Central memory CD4-positive, alpha-beta T cell (primary cell): ENCODE data around the gene GH2.
"Not testable (repeated sequence)": the region's sequence is repeated elsewhere in the genome, so short reads cannot be mapped to it uniquely, and the experiment has no call there.

Experiments used
- DNase-seq: peaks from one replicate; pipeline ENCODE4 v3.0.0; 2022
- total RNA-seq, 3 experiments: gene quantifications; one replicate each; lab custom pipeline; 2026; lab: John Stamatoyannopoulos, UW

Gene GH2
- total RNA-seq, result 0 reads per million in 3 experiments

DNA sequence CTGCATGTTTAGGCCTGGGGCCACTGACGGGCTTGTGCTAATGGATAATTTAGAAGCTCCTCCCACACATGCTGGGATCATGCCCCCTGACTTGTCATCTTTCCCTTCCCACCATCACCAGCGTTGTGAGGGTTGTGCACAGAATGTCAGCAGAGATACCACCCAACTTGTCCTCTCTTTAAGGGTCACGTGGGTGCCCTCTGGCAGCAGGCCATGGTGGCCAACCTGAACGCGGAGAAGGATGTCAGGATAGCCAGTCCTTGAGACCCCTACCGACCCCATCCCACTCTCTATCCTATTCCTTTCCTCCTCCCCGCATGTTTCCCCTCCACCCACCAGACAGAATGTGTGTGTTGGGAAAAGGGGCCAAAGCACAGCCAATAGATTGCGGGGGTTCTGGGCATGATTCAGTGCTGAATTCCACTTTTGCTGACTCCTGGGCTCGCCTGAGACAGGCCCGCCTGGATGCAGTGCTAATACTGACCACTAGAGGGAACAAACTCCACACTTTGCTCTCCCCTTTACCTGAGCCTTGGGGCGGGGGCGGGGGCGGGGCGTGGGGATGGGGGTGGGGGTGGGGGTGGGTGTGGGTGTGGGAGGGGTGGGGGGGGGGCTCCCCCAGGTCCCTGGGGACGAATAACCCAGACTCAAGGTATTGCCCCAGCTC, at the start of gene GH2:
GH2 (minus strand) TSS at position 10 of the 667 bp plus-strand sequence. CDS start 143 bp downstream, outside the sequence.
- DNase-seq, result peak; percentile 30

DNA sequence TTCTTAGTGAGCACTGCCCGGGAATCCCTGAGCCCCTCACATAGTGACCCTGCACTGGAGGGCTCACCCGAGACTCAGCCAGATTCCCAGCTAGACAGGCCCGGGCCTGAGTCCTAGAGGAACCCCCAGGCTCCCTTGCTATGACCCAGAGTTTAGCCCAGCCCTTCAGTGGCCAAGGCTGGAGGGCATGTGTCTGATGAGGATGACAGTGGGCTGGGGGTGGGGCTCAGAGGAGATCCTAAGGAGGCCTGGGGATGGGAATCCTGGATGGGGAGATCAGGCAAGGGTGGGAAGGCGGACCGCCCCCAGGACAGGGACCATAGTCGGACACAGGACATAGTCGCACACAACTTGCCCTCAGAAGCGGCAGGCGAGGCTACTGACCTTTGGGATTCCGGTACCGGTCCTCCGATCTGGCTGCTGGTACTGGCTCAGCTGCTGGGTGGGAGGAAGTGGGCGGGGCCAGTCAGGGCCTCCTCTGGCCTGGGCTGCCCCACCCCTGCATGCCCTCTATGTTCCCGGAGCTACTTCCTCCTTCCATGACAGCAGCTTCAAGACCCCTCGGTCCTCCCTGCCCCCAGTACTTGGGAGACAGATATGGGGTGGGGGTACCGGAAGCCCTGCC, 49.3 kb upstream of the GH2 start:
- peak; percentile 48 for DNase-seq

DNA sequence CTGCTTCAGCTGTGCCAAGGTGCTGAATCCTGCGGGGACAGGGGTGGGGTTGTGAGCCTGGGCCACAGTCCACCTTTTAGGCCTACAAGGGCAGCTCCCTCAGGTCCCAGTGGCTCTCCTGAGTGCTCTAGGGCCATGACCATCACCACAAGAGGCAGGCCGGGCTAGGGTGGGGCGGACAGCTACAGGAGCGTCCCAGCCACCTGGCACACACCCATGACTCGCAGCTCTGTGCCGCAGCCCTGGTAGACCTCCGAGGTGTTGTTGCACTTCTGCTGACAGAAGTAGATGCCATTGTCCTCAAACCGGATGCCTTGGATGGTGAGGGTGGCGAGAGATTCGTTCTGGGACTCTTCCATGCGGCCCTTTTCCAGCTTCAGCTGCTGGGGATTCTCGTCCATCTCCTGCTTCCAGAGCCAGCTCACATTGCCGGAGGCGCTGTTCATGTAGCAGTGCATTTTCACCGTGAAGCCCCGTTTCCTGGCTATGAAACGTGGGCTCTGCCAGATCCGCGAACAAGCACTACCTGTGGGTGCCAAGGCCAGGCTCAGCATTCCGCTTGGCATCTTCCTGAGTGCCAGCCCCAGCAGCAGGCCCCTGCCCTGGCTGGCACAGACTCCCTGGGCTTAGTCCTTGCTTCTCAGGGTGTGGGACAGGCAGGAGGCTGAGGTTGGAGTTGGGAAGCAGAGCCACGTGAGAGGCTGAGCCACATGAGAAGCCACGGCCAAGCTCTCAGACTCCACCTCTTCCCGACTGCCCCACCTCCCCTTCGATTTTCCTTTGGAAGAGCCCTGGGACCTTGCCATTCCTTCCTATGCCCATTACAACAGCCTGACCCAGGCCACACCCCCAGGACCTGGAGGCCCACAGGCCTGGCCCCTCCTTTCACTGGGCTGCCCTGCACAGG, 48.4 kb upstream of the GH2 start:
- DNase-seq, result no peak

DNA sequence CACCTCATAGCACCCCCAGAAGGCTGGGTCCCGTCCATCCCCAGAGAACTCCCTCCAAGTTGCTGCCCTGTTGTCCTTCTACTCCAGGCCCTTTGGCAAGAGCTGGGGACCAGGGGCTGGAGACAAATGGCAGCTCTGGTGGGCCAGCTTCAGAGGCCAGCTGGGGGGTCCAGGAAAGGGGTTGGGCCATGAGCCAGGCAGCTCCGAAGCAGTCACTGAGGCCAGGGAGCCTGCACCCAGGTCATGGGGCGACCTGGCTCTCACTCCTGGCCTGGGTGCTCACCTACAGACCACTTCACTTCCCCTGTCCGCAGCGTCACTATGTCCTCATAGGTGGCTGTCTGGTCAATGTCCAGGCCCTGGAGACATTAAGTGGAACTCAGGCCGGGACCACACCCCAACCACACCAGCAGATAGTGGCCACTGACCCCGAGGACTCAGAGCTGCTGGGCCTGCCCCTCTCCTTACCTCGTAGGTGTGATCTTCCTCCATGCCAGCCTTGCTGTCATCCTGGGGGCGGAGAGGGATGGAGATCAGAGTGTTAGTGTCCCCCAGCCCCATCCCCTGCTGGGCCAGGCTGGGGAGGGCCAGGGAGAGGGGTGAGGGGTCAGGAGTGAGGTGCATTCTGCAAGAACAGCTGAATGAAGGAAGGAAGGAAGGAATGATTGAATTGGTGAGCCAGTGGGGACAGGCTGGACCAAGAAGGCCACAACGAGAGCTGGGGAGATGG, 47.4 kb upstream of the GH2 start:
- no peak for DNase-seq

DNA sequence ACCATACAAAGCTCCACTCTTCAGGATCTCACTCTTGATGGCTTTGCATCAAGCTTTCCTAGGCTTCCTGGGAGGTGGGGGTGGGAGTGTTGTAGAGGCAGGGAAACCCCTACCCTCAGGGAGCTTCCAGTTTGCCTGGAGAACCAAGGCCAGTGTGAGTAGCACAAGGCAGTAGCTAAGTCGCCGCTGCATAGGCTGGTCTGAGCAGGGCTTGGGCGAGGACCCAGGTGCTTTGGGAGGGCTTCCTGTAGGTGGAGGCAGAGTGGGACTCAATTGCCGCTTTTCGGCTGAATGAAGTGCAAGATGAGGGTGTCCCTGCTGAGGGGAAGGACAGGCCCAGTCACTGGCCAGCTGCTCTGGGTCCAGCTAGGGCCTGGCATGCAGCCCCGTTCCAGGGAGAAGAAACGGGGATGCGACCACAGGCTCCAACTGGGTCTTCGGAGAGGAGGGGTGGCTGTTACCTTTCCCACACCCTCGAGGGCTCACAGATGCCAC, 46.5 kb upstream of the GH2 start:
- DNase-seq, result no peak

DNA sequence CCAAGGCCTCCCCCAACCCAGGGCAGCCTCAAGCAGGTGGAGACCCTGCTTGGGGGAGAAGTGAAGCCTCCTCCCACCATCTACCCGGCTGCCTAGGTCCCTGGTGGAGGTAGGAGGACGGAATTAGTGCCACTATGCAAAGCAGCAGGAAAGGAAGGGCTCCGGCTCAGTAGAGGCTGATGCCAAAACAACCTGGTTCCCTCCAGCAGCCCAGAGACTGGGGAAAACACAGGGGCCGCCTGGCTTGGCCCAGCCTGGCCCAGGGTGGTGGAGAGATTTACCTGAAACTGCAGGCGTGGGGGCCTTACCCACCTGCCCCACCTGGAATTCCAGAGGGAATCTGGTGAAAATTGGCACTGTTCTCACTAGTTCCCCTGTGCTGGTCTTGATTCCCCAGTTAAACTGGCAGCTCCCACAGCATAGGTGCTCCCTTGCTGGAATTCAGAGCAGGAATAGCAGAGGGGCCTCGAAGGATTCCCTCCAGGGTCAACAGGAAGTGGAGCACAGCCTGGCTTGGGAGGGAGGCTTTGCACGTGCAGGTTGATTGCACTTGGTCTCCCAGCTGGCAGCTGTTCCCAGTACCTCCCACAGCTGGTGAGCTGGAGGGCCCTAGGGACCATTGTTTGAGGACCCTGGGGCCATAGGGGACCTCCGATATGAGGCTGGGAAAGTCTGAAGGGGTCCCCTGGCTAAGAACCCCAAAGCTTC, 45.9 kb upstream of the GH2 start:
- DNase-seq, result no peak

DNA sequence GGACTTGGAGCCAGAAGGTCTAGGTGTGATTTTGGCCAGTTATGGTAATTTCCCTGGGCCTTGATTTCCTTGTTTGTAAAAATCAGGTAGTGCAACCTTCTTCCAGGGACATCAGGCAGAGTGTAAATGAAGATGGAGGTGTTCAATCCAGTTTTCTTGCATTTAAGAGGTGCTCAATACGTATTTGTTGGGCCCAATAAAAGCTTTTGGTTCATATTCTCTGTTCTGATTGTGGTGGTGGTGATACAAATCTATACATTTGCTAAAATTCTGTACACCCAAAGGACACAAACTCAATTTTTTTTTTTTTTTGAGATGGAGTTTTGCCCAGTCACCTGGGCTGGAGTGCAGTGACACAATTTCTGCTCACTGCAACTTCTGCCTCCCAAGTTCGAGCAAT, 44.4 kb upstream of the GH2 start:
- DNase-seq, result no peak

DNA sequence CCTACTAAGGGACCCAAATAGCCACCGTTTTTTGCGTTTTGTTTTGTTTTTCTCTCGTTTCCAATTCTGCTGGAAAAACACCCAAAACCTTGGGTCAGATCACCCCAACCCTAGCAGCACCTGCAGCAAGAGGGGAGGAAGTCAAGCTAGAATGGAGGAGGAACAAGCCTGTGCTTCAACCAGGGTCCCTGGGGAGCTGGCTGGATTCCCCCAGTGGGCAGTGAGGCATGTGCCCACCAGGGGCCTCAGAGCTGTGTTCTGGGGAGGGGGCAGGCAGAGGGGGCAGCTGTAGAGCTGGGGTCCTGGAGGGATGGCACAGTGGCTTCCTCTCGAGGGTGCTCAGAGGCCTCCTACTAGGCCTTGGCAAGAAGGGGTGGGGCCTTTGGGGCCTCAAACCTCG, 43.9 kb upstream of the GH2 start:
- no peak for DNase-seq

DNA sequence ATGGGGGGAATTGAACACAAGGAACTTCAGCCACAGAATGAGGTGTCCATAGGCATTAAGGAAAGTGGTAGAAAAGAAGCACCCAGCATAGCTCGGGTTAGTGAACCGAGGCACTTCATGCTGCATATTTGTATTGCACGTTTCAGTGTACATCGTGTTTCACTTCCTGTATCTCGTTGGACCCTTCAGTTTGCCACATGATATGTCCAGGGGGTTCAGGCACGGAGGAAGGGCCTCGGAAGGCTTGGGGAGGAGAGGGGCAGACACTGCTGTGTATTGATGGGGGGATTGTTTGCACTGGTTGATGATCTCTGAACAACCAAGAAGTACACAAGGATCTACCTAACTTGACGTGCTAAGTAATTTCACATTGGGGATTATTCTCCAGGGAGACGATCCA, 40.7 kb upstream of the GH2 start:
- DNase-seq, result not testable (repeated sequence)

DNA sequence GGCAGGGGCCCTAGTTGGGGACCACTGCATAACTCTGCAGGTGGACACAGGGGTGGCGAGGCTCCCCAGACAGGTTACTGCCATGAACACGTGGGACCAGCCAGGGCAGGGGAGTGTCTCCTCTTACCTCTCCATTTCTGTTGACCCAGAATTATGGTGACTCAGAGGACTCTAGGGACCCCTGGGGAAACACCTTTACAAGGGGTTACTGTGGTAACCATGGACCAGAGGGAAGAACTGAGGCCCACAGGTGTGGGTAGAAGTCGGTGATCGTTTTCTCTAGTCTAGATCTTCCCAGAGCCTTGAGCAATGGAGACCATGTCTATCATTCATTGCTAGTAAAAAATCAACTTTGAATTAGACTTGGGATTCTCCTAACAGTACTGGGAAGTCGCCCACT, 39.0 kb upstream of the GH2 start:
- DNase-seq, result not testable (repeated sequence)

DNA sequence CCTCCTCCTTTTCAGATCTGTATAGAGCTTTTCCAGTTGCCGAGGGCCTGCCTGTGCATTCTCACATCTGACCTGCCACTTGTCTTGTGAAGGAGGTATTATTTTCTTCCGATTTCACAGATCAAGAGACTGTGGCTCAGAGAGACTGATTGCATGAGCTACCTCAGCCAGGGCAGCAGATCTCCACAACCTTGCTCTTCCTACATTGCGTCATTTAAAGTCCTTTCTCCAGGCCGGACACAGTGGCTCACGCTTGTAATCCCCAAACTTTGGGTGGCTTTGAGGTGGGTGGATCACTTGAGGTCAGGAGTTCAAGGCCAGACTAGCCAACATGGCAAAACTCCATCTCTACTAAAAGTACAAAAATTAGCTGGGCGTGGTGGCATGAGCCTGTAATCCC, 38.3 kb upstream of the GH2 start:
- not testable (repeated sequence) for DNase-seq

DNA sequence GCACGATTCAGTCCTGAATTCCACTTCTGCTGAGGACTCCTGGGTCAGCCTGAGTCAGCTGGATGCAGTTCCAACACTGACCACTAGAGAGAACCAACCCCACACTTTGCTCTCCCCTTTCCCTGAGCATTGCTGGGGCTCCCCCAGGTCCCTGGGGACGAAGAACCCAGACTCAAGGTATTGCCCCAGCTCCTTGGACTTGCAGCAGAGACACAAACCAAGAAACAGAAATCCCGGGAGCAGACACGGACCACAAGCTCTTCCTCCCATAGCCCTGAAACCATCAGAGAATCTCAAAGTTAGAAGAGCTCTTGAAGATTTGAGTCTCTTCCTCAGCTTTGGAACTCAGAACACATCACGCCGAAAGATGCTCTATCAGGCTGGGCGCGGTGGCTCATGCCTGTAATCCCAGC, 37.6 kb upstream of the GH2 start:
- peak; percentile 71 for DNase-seq

DNA sequence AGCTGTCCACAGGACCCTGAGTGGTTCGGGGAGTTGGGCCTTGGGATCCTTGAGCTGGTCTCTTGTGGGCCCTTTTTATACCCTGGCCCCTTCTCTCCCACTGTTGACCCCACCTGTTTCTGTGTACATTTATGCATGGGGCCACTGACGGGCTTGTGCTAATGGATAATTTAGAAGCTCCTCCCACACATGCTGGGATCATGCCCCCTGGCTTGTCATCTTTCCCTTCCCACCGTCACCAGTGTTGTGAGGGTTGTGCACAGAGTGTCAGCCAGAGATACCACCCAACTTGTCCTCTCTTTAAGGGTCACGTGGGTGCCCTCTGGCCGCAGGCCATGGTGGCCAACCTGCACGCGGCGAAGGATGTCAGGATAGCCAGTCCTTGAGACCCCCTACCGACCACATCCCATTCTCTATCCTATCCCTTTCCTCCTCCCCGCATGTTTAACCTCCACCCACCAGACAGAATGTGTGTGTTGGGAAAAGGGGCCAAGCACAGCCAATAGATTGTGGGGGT, 37.1 kb upstream of the GH2 start, which contains the start of gene GH1:
GH1 (minus strand) TSS at position 51 of the 517 bp plus-strand sequence. CDS start 63 bp downstream, outside the sequence.
- not testable (repeated sequence) for DNase-seq

DNA sequence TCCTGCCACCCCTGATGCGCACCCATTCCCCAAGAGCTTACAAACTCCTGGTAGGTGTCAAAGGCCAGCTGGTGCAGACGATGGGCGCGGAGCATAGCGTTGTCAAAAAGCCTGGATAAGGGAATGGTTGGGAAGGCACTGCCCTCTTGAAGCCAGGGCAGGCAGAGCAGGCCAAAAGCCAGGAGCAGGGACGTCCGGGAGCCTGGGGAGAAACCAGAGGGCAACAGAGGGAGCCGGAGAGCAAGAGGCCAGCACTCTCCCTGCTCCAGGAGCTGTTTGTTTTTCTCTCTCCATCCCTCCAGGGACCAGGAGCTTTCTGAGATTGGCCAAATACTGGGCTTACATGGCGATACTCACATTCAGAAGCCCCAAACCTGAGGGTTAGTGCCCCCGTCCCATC, 36.6 kb upstream of the GH2 start:
- DNase-seq, result no peak

DNA sequence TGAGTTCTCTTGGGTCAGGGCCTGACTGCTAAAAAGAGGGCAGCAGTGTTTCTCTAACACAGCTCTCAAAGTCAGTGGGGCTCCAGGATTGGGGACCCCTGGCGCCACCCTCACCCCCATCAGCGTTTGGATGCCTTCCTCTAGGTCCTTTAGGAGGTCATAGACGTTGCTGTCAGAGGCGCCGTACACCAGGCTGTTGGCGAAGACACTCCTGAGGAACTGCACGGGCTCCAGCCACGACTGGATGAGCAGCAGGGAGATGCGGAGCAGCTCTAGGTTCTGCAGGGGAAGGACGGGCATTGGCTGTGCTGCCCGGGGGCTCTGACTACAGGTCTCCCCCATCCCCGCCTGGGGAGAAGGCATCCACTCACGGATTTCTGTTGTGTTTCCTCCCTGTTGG, 35.9 kb upstream of the GH2 start:
- DNase-seq, result no peak

DNA sequence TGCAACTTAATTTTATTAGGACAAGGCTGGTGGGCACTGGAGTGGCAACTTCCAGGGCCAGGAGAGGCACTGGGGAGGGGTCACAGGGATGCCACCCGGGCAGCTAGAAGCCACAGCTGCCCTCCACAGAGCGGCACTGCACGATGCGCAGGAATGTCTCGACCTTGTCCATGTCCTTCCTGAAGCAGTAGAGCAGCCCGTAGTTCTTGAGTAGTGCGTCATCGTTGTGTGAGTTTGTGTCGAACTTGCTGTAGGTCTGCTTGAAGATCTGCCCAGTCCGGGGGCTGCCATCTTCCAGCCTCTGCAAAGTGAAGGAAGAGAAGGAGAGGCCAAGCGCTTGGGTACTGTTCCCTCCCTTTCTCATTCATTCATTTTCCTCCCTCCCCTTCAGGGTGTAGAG, 35.5 kb upstream of the GH2 start:
- DNase-seq, result not testable (repeated sequence)

DNA sequence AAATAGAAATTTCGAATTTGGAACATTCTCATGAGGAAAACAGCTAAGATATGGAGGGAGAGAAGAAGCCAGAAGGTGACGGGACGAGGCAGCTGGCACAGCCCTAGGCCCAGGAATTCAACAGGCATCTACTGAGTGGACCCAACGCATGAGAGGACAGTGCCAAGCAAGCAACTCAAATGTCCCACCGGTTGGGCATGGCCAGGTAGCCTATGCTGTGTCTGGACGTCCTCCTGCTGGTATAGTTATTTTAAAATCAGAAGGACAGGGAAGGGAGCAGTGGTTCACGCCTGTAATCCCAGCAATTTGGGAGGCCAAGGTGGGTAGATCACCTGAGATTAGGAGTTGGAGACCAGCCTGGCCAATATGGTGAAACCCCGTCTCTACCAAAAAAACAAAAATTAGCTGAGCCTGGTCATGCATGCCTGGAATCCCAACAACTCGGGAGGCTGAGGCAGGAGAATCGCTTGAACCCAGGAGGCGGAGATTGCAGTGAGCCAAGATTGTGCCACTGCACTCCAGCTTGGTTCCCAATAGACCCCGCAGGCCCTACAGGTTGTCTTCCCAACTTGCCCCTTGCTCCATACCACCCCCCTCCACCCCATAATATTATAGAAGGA, 34.9 kb upstream of the GH2 start:
- DNase-seq, result no peak

DNA sequence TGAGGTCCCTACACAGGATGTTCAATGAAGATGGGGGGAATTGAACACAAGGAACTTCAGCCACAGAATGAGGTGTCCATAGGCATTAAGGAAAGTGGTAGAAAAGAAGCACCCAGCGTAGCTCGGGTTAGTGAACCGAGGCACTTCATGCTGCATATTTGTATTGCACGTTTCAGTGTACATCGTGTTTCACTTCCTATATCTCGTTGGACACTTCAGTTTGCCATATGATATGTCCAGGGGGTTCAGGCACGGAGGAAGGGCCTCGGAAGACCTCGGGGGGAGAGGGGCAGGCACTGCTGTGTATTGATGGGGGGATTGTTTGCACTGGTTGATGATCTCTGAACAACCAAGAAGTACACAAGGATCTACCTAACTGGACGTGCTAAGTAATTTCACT, 34.0 kb upstream of the GH2 start:
- not testable (repeated sequence) for DNase-seq

DNA sequence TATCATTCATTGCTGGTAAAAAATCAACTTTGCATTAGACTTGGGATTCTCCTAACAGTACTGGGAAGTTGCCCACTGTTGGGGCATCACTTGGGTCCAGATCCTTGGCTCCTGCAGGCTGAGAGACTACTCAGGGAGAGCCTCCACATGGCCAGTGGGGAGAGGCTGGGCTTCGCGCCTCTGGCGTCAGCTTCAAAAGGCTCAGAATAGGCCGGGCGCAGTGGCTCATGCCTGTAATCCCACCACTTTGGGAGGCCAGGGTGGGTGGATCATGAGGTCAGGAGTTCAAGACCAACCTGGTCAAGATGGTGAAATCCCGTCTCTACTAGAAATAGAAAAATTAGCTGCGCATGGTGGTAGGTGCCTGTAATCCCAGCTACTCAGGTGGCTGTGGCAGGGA, 32.7 kb upstream of the GH2 start:
- DNase-seq, result no peak

DNA sequence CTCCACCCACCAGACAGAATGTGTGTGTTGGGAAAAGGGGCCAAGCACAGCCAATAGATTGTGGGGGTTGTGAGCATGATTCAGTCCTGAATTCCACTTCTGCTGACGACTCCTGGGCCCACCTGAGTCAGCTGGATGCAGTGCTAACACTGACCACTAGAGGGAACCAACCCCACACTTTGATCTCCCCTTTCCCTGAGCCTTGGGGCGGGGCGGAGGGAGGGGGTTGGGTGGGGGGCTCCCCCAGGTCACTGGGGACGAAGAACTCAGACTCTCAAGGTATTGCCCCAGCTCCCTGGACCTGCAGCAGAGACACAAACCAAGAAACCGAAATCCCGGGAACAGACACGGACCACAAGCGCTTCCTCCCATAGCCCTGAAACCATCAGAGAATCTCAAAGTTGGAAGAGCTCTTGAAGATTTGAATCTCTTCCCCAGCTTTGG, 29.9 kb upstream of the GH2 start:
- DNase-seq, result peak; percentile 44

DNA sequence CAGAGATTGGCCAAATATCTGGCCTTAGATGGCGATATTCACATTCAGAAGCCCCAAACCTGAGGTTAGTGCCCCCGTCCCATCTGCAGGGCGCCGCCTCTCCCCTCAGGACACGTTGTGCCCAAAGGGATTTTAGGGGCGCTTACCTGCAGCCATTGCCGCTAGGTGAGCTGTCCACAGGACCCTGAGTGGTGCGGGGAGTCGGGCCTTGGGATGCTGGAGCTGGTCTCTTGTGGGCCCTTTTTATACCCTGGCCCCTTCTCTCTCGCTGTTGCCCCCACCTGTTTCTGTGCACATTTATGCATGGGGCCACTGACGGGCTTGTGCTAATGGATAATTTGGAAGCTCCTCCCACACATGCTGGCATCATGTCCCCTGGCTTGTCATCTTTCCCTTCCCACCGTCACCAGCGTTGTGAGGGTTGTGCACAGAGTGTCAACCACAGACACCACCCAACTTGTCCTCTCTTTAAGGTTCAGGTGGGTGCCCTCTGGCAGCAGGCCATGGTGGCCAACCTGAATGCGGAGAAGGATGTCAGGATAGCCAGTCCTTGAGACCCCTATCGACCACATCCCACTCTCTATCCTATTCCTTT, 29.4 kb upstream of the GH2 start, which contains the start of gene CSHL1:
CSHL1 (minus strand) TSS at position 218 of the 595 bp plus-strand sequence; CDS start at position 156, 62 bp downstream.
- DNase-seq, result no peak
